Measurements from ENCODE around the gene CDC42EP3.

The CDC42EP3 gene

DNA sequence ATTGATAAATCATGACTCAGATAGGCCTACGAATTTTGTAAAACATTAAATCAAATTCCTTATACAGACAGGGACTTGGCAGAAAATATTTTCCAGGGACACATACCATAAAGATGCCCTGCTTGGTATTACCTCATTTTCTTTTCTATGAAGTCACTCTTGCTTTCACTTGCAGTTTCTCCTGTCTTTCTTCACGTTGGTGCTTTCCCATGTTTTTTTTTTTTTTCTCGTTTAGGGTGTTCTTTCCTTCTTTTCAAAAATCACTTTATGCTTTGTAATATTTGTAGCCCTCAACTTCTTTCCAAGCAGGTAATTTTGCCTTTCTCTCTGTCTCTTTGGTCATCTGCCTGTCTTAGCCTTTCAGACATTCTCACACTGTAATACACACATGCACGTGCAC, 40.7 kb downstream of the CDC42EP3 start:
- Histone ChIP-seq H3K27me3 (no peaks in the 10 kb centered on the region), H3K4me1 (peaks cover 12% of the 10 kb centered on the region), H3K36me3 (no peaks in the 10 kb centered on the region), H3K9me3 (no peaks in the 10 kb centered on the region), H3K4me3 (ENCODE audit: low read depth, low read length) (no peak overlapping the region)
- DNase-seq = no peak
- TF ChIP-seq, protein P1, sequence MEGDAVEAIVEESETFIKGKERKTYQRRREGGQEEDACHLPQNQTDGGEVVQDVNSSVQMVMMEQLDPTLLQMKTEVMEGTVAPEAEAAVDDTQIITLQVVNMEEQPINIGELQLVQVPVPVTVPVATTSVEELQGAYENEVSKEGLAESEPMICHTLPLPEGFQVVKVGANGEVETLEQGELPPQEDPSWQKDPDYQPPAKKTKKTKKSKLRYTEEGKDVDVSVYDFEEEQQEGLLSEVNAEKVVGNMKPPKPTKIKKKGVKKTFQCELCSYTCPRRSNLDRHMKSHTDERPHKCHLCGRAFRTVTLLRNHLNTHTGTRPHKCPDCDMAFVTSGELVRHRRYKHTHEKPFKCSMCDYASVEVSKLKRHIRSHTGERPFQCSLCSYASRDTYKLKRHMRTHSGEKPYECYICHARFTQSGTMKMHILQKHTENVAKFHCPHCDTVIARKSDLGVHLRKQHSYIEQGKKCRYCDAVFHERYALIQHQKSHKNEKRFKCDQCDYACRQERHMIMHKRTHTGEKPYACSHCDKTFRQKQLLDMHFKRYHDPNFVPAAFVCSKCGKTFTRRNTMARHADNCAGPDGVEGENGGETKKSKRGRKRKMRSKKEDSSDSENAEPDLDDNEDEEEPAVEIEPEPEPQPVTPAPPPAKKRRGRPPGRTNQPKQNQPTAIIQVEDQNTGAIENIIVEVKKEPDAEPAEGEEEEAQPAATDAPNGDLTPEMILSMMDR (IDR thresholded peaks at IDR 0.05; ENCODE audit: low read depth, low read length) = no peak

DNA sequence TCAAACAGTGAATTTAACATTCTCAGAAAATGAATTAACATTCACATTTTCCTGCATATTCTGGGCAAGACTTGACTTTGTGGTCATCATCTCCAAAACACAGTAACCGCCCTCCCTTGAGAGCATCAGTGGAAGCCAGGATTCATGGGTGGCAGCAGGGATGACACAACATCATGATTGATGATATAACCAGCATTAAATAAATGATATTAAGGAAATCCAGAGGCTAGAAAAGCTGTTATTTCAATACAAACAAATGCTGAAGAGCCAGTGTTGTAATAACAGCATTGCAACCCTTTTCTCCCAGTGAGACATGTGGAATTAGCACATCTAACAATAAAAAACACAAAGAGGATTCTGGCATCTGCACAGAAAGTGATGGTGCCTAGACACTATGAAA, 41.1 kb downstream of the CDC42EP3 start:
- DNase-seq = no peak
- TF ChIP-seq, protein P1 (IDR thresholded peaks at IDR 0.05; ENCODE audit: low read depth, low read length) = no peak
- peaks cover 15% of the 10 kb centered on the region for H3K4me1 ChIP-seq

DNA sequence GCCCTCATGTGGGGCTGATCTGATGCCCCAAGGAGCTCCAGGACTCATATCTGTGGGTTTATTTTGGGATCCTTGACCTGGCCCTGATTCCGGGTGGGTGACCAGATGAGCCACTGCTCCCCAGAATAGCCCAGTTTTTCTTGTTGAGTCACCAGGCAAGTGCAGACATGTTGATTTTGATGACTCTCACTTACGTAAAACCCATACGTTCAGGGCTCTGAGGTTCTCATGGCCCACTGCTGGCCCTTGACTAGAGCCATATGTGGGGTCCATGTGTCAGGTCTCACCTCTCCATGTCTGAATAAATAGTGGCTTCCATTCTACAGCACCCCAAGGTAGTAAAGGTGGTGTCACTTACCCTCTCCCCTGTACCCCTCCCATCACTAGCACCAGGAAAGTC, 41.9 kb downstream of the CDC42EP3 start:
- H3K36me3 ChIP-seq = no peaks in the 10 kb centered on the region
- H3K4me1 ChIP-seq = peaks cover 16% of the 10 kb centered on the region
- no peak overlapping the region for H3K4me3 ChIP-seq (ENCODE audit: low read depth, low read length)
- H3K9me3 ChIP-seq = no peaks in the 10 kb centered on the region
- DNase-seq = no peak
- TF ChIP-seq, protein P1 (IDR thresholded peaks at IDR 0.05; ENCODE audit: low read depth, low read length) = no peak
- no peaks in the 10 kb centered on the region for H3K27me3 ChIP-seq

More for the DNA sequence above, 41.1 kb downstream of the CDC42EP3 start:
- H3K9me3 ChIP-seq = no peaks in the 10 kb centered on the region
- H3K27me3 ChIP-seq = no peaks in the 10 kb centered on the region
- no peaks in the 10 kb centered on the region for H3K36me3 ChIP-seq
- H3K4me3 ChIP-seq (ENCODE audit: low read depth, low read length) = no peak overlapping the region

DNA sequence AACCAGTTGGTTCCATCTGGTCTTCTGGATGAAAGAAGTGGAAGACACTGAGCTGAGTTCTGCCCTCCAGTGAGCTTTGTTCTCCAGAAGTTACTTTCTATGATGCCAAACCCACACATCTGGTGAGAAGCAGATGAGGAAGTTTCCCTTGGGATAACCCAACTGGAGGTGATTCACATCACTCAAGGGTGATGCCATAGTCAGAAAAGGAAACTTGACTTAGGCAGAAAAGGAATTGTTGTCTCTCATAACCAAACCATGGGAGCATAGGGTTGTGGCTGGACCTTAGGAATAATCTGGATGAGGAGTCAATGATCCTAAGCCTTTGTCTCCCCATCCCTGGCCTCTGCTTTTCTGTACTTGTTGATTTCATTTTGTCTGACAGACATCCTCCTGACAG, 43.7 kb downstream of the CDC42EP3 start:
- Histone ChIP-seq H3K36me3 (no peaks in the 10 kb centered on the region), H3K27me3 (no peaks in the 10 kb centered on the region), H3K9me3 (no peaks in the 10 kb centered on the region), H3K4me3 (ENCODE audit: low read depth, low read length) (no peak overlapping the region), H3K4me1 (peaks cover 16% of the 10 kb centered on the region)
- DNase-seq = no peak
- TF ChIP-seq, protein P1 (IDR thresholded peaks at IDR 0.05; ENCODE audit: low read depth, low read length) = no peak

DNA sequence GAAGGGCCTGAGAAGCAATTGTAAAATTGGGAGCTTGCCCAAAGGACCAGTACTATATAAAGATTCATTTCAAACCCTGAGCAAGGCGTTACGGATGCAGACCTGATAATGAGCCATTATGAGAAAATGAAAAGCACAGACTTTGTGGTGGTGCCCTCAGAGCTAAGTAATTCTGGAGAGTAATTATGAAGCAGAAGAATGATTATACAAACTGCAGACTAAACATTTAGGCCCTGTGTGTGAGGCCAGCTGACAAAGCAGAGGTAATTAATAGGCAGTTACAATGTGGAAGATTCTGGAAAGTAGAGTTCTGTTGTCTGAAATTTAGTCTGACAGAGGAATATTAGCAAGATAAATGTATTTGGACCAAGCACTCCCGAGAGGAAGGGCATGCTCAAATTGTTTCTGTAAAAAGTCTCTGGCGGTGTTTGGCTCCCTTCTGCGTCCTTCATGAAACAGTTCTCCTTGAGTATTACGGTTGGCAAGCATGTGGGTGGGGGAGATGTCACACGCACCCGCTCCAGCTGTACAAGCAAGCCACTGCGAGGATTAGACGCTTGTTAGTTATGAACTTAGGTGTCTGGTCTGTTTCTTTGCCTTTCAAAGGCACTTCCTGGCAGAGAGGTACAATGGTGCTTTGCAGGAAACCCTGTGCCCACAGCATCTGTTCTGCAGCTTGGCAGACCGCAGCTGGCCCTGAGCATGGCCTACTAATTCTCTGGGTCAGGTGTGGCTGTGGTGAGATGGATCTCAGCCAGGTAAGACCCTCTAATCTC, 45.5 kb downstream of the CDC42EP3 start:
- H3K27me3 ChIP-seq = no peaks in the 10 kb centered on the region
- H3K4me1 ChIP-seq = peaks cover 9% of the 10 kb centered on the region; the same call in 1 of the 2 replicates
- H3K9me3 ChIP-seq = no peaks in the 10 kb centered on the region
- H3K4me3 ChIP-seq (ENCODE audit: low read depth, low read length) = no peak overlapping the region
- no peaks in the 10 kb centered on the region for H3K36me3 ChIP-seq
- no peak for DNase-seq
- TF ChIP-seq, protein P1 (IDR thresholded peaks at IDR 0.05; ENCODE audit: low read depth, low read length) = no peak

GRCh38 chr2:37625156-37625555, 46.3 kb downstream of the CDC42EP3 start:
- H3K27me3 ChIP-seq = no peaks in the 10 kb centered on the region
- peaks cover 9% of the 10 kb centered on the region; the same call in 1 of the 2 replicates for H3K4me1 ChIP-seq
- no peak for DNase-seq
- H3K36me3 ChIP-seq = no peaks in the 10 kb centered on the region
- no peak overlapping the region for H3K4me3 ChIP-seq (ENCODE audit: low read depth, low read length)
- TF ChIP-seq, protein P1 (IDR thresholded peaks at IDR 0.05; ENCODE audit: low read depth, low read length) = no peak
- H3K9me3 ChIP-seq = no peaks in the 10 kb centered on the region

Data from BE2C (cell line).